Liver (tissue), 9 donors: Measurements from ENCODE around the gene ATP4B. TPM values are rescaled to one million over a fixed set of nuclear protein-coding genes. Genes with fewer than 3 reads are reported as not detected.

Experiments
- DNase-seq: peaks from one replicate; pipeline ENCODE4 v3.0.0-alpha.2; 2017; ENCODE audit warnings: low spot score
- H3K27ac ChIP-seq, 2 donors: one replicate each; pipeline ENCODE4 v1.7.0; 2013; ENCODE audit warnings: inconsistent platforms in 2 of 2, low read length in 2 of 2, control low read depth in 1 of 2, low read depth in 1 of 2, mild to moderate bottlenecking in 1 of 2
- H3K27me3 ChIP-seq, 4 donors: one replicate each; pipeline versions ENCODE4 v1.6.1 to v1.7.0; 2013; ENCODE audit warnings: low read length in 3 of 4, inconsistent platforms in 1 of 4, mild to moderate bottlenecking in 1 of 4, moderate library complexity in 1 of 4; ENCODE audit not compliant: control insufficient read depth in 4 of 4, insufficient read depth in 4 of 4
- H3K36me3 ChIP-seq, 4 donors: one replicate each; pipeline versions ENCODE4 v1.6.1 to v1.7.0; 2013; ENCODE audit warnings: low read length in 3 of 4, mild to moderate bottlenecking in 3 of 4, low read depth in 1 of 4, moderate library complexity in 1 of 4; ENCODE audit not compliant: control insufficient read depth in 4 of 4, insufficient read depth in 3 of 4
- H3K4me1 ChIP-seq, 4 donors: one replicate each; pipeline versions ENCODE4 v1.6.1 to v1.7.0; 2013; ENCODE audit warnings: low read length in 3 of 4, mild to moderate bottlenecking in 3 of 4, moderate library complexity in 1 of 4; ENCODE audit not compliant: control insufficient read depth in 4 of 4, insufficient read depth in 4 of 4
- H3K4me3 ChIP-seq, 3 donors: one replicate each; pipeline versions ENCODE4 v1.6.1 to v1.7.0; 2013; ENCODE audit warnings: low read length in 3 of 3, control low read depth in 1 of 3, low read depth in 1 of 3, mild to moderate bottlenecking in 1 of 3
- H3K9ac ChIP-seq, 2 donors: one replicate each; pipeline ENCODE4 v1.7.0; 2013; ENCODE audit warnings: low read length in 2 of 2, mild to moderate bottlenecking in 2 of 2, moderate library complexity in 2 of 2, control low read depth in 1 of 2, low read depth in 1 of 2
- H3K9me3 ChIP-seq, 4 donors: one replicate each; pipeline versions ENCODE4 v1.6.1 to v1.7.0; 2013; ENCODE audit warnings: low read length in 3 of 4; ENCODE audit not compliant: control insufficient read depth in 4 of 4
- EGR1 ChIP-seq, 2 donors: IDR thresholded peaks; 2 replicates each; pipeline ENCODE4 v1.6.1; 2016 to 2018; ENCODE audit warnings: antibody characterized with exemption in 2 of 2, low read depth in 2 of 2
- FOXA1 ChIP-seq: IDR thresholded peaks from 2 replicates; pipeline ENCODE4 v1.6.1; 2016; ENCODE audit warnings: antibody characterized with exemption
- GABPA ChIP-seq, 2 donors: IDR thresholded peaks in 1 of 2; conservative IDR thresholded peaks in 1 of 2; 2 replicates each; pipeline ENCODE4 v1.6.1; 2016; ENCODE audit warnings: antibody characterized with exemption in 2 of 2, mild to moderate bottlenecking in 1 of 2, moderate library complexity in 1 of 2
- HNF4A ChIP-seq, 2 donors: conservative IDR thresholded peaks; 2 replicates each; pipeline ENCODE4 v1.6.1; 2016; ENCODE audit warnings: antibody characterized with exemption in 2 of 2, mild to moderate bottlenecking in 2 of 2
- JUND ChIP-seq, 2 donors: IDR thresholded peaks; 2 replicates each; pipeline ENCODE4 v1.6.1; 2016; ENCODE audit warnings: antibody characterized with exemption in 2 of 2
- NR2F2 ChIP-seq: IDR thresholded peaks from 2 replicates; pipeline ENCODE4 v1.6.1; 2016; ENCODE audit warnings: antibody characterized with exemption
- RAD21 ChIP-seq, 2 donors: IDR thresholded peaks; 2 replicates each; pipeline ENCODE4 v1.6.1; 2016; ENCODE audit warnings: antibody characterized with exemption in 2 of 2, mild to moderate bottlenecking in 2 of 2
- RXRA ChIP-seq, 2 donors: IDR thresholded peaks; 2 replicates each; pipeline ENCODE4 v1.6.1; 2017 to 2018; ENCODE audit warnings: antibody characterized with exemption in 2 of 2, mild to moderate bottlenecking in 1 of 2
- TAF1 ChIP-seq: conservative IDR thresholded peaks from 2 replicates; pipeline ENCODE4 v1.6.1; 2016; ENCODE audit warnings: antibody characterized with exemption, mild to moderate bottlenecking
- YY1 ChIP-seq: IDR thresholded peaks from 2 replicates; pipeline ENCODE4 v1.6.1; 2016; ENCODE audit warnings: antibody characterized with exemption, mild to moderate bottlenecking
- WGBS: extraction: QIAGEN DNeasy Blood & Tissue Kit; methylation state at CpG from one replicate; pipeline ENCODE4 v1.1.7; 2013; 5-methylcytosine and 5-hydroxymethylcytosine counted together
- polyA plus RNA-seq, 2 donors: library from polyadenylated mRNA; stranded (reverse) in 1 of 2; unstranded in 1 of 2; fragments of 200-250 nt in 1 of 2; fragments of >200 nt in 1 of 2; fragmentation: Nextera tagmentation in 1 of 2; extraction: Ambion mirVana in 1 of 2; gene quantifications; one replicate each; pipeline versions ENCODE4 v1.2.1 to v1.2.3, GENCODE V29; 2013 to 2015
- total RNA-seq, 2 donors: library from RNA; depleted of rRNA; stranded (reverse); fragments of >200 nt; gene quantifications; one replicate each; pipeline ENCODE4 v1.2.3, GENCODE V29; 2014
- TF ChIP-seq, protein P1 (sequence below): IDR thresholded peaks from 2 replicates; pipeline ENCODE4 v1.6.1; 2016; ENCODE audit warnings: antibody characterized with exemption, mild to moderate bottlenecking
- TF ChIP-seq, protein P2 (sequence below): IDR thresholded peaks from 2 replicates; pipeline ENCODE4 v1.6.1; 2016; ENCODE audit warnings: antibody characterized with exemption
- TF ChIP-seq, protein P3 (sequence below): IDR thresholded peaks from 2 replicates; pipeline ENCODE4 v1.6.1; 2016; ENCODE audit warnings: antibody characterized with exemption
- TF ChIP-seq, protein P4 (sequence below): IDR thresholded peaks from 2 replicates; pipeline ENCODE4 v1.6.1; 2016; ENCODE audit warnings: antibody characterized with exemption
- donor health status: healthy.
- donor health status: healthy.
- donor health status: healthy.
- donor health status: healthy.
- donor health status: healthy.

The ATP4B gene
- total and polyA plus RNA-seq, 4 donors, result not detected

DNA sequence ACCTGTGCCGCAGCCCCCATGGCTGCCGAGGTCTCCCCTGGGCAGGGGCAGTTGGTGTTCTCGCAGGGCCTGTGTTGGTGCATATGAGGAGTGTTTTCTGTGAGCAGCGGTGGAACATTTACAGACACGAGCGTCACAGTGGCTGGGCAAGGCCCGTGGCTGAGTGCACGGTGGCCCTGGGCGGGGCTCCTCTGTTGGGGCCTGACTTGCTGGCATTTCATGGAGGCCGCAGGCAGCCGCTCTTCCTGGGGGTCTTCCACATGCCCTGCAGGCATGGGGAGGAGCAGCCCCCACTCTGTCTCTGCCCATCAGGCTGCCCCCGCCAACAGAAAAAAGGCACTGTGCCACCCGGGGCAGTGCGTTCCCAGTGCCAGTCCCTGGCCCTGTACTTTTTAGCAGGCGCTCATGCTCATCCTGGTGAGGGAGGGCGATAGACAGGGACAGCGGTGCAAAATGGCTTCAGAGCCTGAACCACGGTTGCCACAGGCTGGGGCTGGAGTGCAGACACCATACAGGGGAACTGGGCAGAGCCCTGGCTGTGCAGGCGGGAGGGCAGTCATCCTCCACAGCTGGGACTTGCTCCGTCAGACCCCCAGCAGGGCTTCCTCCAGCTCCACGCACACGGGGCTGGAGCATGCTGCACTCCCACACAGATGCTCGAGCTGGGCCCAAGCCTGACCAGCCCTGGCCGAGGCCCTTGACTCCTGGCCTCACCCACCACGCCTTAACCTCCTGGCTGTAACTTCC is 49.9 kb downstream of the ATP4B start:
- no peak overlapping the region for H3K9ac ChIP-seq
- TF ChIP-seq GABPA (IDR thresholded peaks at IDR 0.05 in 1 of 2, conservative IDR thresholded peaks at IDR 0.05 in 1 of 2) (no peak), YY1 (no peak), HNF4A (conservative IDR thresholded peaks at IDR 0.05) (no peak), FOXA1 (no peak), EGR1 (IDR thresholded peaks at IDR 0.05; ENCODE audit: low read depth in 2 of 2) (no peak)
- TF ChIP-seq, protein P1, sequence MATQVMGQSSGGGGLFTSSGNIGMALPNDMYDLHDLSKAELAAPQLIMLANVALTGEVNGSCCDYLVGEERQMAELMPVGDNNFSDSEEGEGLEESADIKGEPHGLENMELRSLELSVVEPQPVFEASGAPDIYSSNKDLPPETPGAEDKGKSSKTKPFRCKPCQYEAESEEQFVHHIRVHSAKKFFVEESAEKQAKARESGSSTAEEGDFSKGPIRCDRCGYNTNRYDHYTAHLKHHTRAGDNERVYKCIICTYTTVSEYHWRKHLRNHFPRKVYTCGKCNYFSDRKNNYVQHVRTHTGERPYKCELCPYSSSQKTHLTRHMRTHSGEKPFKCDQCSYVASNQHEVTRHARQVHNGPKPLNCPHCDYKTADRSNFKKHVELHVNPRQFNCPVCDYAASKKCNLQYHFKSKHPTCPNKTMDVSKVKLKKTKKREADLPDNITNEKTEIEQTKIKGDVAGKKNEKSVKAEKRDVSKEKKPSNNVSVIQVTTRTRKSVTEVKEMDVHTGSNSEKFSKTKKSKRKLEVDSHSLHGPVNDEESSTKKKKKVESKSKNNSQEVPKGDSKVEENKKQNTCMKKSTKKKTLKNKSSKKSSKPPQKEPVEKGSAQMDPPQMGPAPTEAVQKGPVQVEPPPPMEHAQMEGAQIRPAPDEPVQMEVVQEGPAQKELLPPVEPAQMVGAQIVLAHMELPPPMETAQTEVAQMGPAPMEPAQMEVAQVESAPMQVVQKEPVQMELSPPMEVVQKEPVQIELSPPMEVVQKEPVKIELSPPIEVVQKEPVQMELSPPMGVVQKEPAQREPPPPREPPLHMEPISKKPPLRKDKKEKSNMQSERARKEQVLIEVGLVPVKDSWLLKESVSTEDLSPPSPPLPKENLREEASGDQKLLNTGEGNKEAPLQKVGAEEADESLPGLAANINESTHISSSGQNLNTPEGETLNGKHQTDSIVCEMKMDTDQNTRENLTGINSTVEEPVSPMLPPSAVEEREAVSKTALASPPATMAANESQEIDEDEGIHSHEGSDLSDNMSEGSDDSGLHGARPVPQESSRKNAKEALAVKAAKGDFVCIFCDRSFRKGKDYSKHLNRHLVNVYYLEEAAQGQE, result no peak
- TF ChIP-seq, protein P2, sequence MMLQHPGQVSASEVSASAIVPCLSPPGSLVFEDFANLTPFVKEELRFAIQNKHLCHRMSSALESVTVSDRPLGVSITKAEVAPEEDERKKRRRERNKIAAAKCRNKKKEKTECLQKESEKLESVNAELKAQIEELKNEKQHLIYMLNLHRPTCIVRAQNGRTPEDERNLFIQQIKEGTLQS, result no peak
- TF ChIP-seq, protein P3, sequence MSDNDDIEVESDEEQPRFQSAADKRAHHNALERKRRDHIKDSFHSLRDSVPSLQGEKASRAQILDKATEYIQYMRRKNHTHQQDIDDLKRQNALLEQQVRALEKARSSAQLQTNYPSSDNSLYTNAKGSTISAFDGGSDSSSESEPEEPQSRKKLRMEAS, result no peak
- H3K36me3 ChIP-seq, result peaks cover 0 to 11% (median 8%) of the 10 kb centered on the region in 4 donors
- no peaks in the 10 kb centered on the region for H3K9me3 ChIP-seq
- H3K27ac ChIP-seq, result peak overlapping the region in 1 of 2 donors; percentile 16
- peaks cover 0 to 3% (median 0%) of the 10 kb centered on the region in 4 donors for H3K4me1 ChIP-seq
- H3K27me3 ChIP-seq, result no peaks in the 10 kb centered on the region
- WGBS, result 94% methylated on average over 25 of the region's 25 CpGs
- no peak for DNase-seq
- no peak overlapping the region for H3K4me3 ChIP-seq

DNA sequence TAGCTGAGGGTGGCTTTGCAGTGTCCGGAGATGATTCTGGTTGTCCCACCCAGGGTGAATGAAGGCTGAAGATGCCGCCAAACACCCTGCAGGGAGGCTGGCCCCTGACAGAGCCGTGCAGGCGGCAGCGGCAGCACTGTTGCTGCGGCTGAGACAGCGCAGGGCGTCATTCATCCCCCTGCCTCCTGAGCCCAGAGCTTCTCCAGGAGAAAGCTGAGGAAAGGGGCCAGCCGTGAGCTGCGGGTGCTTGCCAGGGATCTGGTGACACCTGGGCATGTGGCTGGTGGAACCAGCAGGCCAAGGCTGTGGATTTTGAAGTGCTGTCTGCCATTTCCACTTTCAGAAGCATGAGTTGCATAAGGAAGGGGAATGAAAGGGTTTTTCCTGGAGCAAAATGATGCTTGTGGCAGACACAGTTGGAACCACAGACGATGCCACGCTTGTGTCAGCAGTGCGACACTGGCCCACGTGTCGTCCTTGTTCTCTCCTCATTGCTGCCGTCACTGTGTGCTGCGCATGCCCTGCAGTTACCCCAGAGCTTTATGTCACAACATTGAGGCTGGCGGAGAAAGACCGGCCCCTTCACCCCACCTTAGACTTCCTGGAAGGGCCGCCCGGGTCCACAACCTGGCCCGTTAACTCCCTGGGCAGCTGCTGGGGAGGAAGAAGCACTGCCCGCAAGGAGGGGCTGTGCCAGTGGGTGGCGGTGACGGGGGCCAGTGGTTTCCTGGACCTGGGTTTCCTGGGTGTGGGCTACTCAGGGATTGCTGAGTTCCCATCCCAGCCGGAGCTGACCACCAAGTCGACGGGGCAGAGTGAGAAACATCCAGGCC is 50.7 kb downstream of the ATP4B start:
- no peaks in the 10 kb centered on the region for H3K27me3 ChIP-seq
- peaks cover 0 to 9% (median 7%) of the 10 kb centered on the region in 4 donors for H3K36me3 ChIP-seq
- WGBS, result 88% methylated on average over 28 of the region's 28 CpGs
- no peaks in the 10 kb centered on the region for H3K9me3 ChIP-seq
- no peak for DNase-seq
- peak overlapping the region; percentile 45 to 52 for H3K27ac ChIP-seq
- no peak for TF ChIP-seq RXRA (IDR thresholded peaks at IDR 0.05)
- TF ChIP-seq GABPA (IDR thresholded peaks at IDR 0.05 in 1 of 2, conservative IDR thresholded peaks at IDR 0.05 in 1 of 2), result no peak
- TF ChIP-seq, protein P2, result no peak
- TF ChIP-seq, protein P4, sequence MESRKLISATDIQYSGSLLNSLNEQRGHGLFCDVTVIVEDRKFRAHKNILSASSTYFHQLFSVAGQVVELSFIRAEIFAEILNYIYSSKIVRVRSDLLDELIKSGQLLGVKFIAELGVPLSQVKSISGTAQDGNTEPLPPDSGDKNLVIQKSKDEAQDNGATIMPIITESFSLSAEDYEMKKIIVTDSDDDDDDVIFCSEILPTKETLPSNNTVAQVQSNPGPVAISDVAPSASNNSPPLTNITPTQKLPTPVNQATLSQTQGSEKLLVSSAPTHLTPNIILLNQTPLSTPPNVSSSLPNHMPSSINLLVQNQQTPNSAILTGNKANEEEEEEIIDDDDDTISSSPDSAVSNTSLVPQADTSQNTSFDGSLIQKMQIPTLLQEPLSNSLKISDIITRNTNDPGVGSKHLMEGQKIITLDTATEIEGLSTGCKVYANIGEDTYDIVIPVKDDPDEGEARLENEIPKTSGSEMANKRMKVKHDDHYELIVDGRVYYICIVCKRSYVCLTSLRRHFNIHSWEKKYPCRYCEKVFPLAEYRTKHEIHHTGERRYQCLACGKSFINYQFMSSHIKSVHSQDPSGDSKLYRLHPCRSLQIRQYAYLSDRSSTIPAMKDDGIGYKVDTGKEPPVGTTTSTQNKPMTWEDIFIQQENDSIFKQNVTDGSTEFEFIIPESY, result no peak
- TF ChIP-seq, protein P3, result no peak
- TF ChIP-seq RAD21 (IDR thresholded peaks at IDR 0.05), result no peak
- no peak for TF ChIP-seq FOXA1
- TF ChIP-seq HNF4A (conservative IDR thresholded peaks at IDR 0.05), result no peak
- TF ChIP-seq YY1, result no peak
- TF ChIP-seq TAF1, result no peak
- TF ChIP-seq NR2F2, result no peak
- no peak for TF ChIP-seq JUND (IDR thresholded peaks at IDR 0.05)
- H3K4me1 ChIP-seq, result peaks cover 0 to 3% (median 0%) of the 10 kb centered on the region in 4 donors
- no peak overlapping the region for H3K4me3 ChIP-seq
- H3K9ac ChIP-seq, result no peak overlapping the region
